ENCODE data around the gene C11orf65.
A peak's percentile ranks its signal among the peaks of the same experiment; 100 is the strongest.

Gene C11orf65

GRCh38 chr11:108467091-108467823, at the start of gene C11orf65:
C11orf65 (minus strand) TSS chr11:108467529; CDS start chr11:108461559, 5,970 bp downstream.
- DNase-seq: peak; percentile 91

- DNase-seq: no peak
Observed at GRCh38 chr11:108516125-108516524, 48.8 kb upstream of the C11orf65 start.

GRCh38 chr11:108512708-108513107, 45.4 kb upstream of the C11orf65 start:
- no peak for DNase-seq

GRCh38 chr11:108511851-108512474, 44.6 kb upstream of the C11orf65 start:
- DNase-seq: no peak

GRCh38 chr11:108508653-108509593, 41.6 kb upstream of the C11orf65 start:
- no peak for DNase-seq

GRCh38 chr11:108501396-108501795, 34.1 kb upstream of the C11orf65 start:
- no peak for DNase-seq

- no peak for DNase-seq
Observed at GRCh38 chr11:108500721-108501120, 33.4 kb upstream of the C11orf65 start.

GRCh38 chr11:108500169-108500568, 32.8 kb upstream of the C11orf65 start:
- DNase-seq: no peak

- DNase-seq: no peak
Observed at GRCh38 chr11:108498816-108499408, 31.6 kb upstream of the C11orf65 start.

GRCh38 chr11:108498046-108498815, 30.9 kb upstream of the C11orf65 start, which contains the start of gene POGLUT3:
POGLUT3 (minus strand) TSS chr11:108498384; CDS start chr11:108498366, 18 bp downstream.
- DNase-seq: peak; percentile 13

GRCh38 chr11:108497317-108498045, 30.2 kb upstream of the C11orf65 start:
- DNase-seq: peak; percentile 50

- no peak for DNase-seq
Observed at GRCh38 chr11:108496643-108497256, 29.4 kb upstream of the C11orf65 start.

GRCh38 chr11:108495326-108495725, 28.0 kb upstream of the C11orf65 start:
- DNase-seq: no peak

- no peak for DNase-seq
Observed at GRCh38 chr11:108494182-108494581, 26.9 kb upstream of the C11orf65 start.

GRCh38 chr11:108491936-108492335, 24.6 kb upstream of the C11orf65 start:
- no peak for DNase-seq

- no peak for DNase-seq
Observed at GRCh38 chr11:108486828-108487227, 19.5 kb upstream of the C11orf65 start.

- no peak for DNase-seq
Observed at GRCh38 chr11:108486331-108486730, 19.0 kb upstream of the C11orf65 start.

- DNase-seq: no peak
Observed at GRCh38 chr11:108483163-108483562, 15.8 kb upstream of the C11orf65 start.

GRCh38 chr11:108474664-108475463, 7.5 kb upstream of the C11orf65 start:
- no peak for DNase-seq

GRCh38 chr11:108472681-108473080, 5.4 kb upstream of the C11orf65 start:
- no peak for DNase-seq

All from activated CD4-positive, alpha-beta T cell treated with anti-CD3 and anti-CD28 coated beads for 1 hour (primary cell).